CD4-positive, alpha-beta T cell (primary cell): ENCODE results near the gene AMPH. TPM values are rescaled to one million over a fixed set of nuclear protein-coding genes. Genes with fewer than 3 reads are reported as not detected.
A peak's percentile ranks its signal among the peaks of the same experiment; 100 is the strongest.

Experiments
- ATAC-seq: fragments of 200-7000 bp; cut with Tn5 transposase; one replicate; pipeline ENCODE4 v1.10.0; 2022; ENCODE audit warnings: mild to moderate bottlenecking; ENCODE audit not compliant: poor library complexity
- CTCF ChIA-PET: fragments of 350-600 bp; sonication (Branson Sonifier 250); formaldehyde crosslinking; loops from one replicate; lab custom pipeline; 2021; ENCODE audit warnings: antibody characterized with exemption, inconsistent platforms; lab: Charles Lee
- POLR2A ChIA-PET: fragments of 350-600 bp; sonication (Branson Sonifier 250); formaldehyde crosslinking; loops from one replicate; lab custom pipeline; 2021; ENCODE audit warnings: antibody characterized with exemption, inconsistent platforms; lab: Charles Lee
- DNase-seq, 14 experiments: peaks; one replicate each; pipeline ENCODE4 v3.0.0-alpha.2; 2013 to 2020; ENCODE audit warnings: mixed read lengths in 2 of 14
- H3K27ac ChIP-seq, 2 donors: one replicate each; pipeline versions ENCODE4 v1.5.1 to v1.7.0; 2013; ENCODE audit warnings: low read length in 2 of 2, low read depth in 1 of 2, mild to moderate bottlenecking in 1 of 2
- H3K27me3 ChIP-seq, 2 experiments: 1 replicate in 1 of 2; 2 replicates in 1 of 2; pipeline versions ENCODE4 v1.6.1 to v1.7.0; 2013; ENCODE audit warnings: low read length in 2 of 2, control low read depth in 1 of 2, mild to moderate bottlenecking in 1 of 2, moderate library complexity in 1 of 2; ENCODE audit not compliant: insufficient read depth in 2 of 2, control insufficient read depth in 1 of 2
- H3K36me3 ChIP-seq: one replicate; pipeline ENCODE4 v1.6.1; 2013; ENCODE audit warnings: low read length, control low read depth; ENCODE audit not compliant: insufficient read depth
- H3K4me1 ChIP-seq: one replicate; pipeline ENCODE4 v1.6.1; 2013; ENCODE audit warnings: low read length, control low read depth; ENCODE audit not compliant: insufficient read depth
- H3K4me3 ChIP-seq: one replicate; pipeline ENCODE4 v1.5.1; 2013; ENCODE audit warnings: mild to moderate bottlenecking, low read length, moderate library complexity
- H3K9me3 ChIP-seq, 2 experiments: 1 replicate in 1 of 2; 2 replicates in 1 of 2; pipeline versions ENCODE4 v1.6.1 to v1.7.0; 2013; ENCODE audit warnings: low read length in 2 of 2, mild to moderate bottlenecking in 2 of 2, control low read depth in 1 of 2, moderate library complexity in 1 of 2; ENCODE audit not compliant: control insufficient read depth in 1 of 2, insufficient read depth in 1 of 2
- H3K27ac Mint-ChIP-seq: one replicate; pipeline ENCODE4 v1.8.0; 2020; ENCODE audit warnings: mixed read lengths
- H3K27me3 Mint-ChIP-seq: one replicate; pipeline ENCODE4 v1.8.0; 2021; ENCODE audit warnings: mixed read lengths
- H3K36me3 Mint-ChIP-seq: one replicate; pipeline ENCODE4 v1.8.0; 2021; ENCODE audit warnings: low read depth, mixed read lengths
- H3K4me1 Mint-ChIP-seq: one replicate; pipeline ENCODE4 v1.8.0; 2021; ENCODE audit warnings: low read depth, mixed read lengths
- H3K4me3 Mint-ChIP-seq: one replicate; pipeline ENCODE4 v1.8.0; 2020; ENCODE audit warnings: mild to moderate bottlenecking, mixed read lengths
- H3K9me3 Mint-ChIP-seq: one replicate; pipeline ENCODE4 v1.8.0; 2020; ENCODE audit warnings: mixed read lengths
- intact Hi-C, 2 experiments: fragments of 100-400 bp; cut with DNase I in 1 of 2; cut with micrococcal nuclease in 1 of 2; formaldehyde crosslinking; loops; one replicate each; pipeline versions ENCODE4 v1.15.1 to v1.9.0; 2023 to 2025; cut with DNase I, micrococcal nuclease
- polyA plus RNA-seq, 2 donors: library from polyadenylated mRNA; unstranded; fragments of 120-200 nt; gene quantifications; one replicate each; pipeline ENCODE4 v1.2.1, GENCODE V29; 2013
- total RNA-seq, 174 experiments: library from RNA in 2 of 174; stranded (reverse) in 2 of 174; gene quantifications; one replicate each; pipeline ENCODE4 v1.2.3 and lab custom pipeline; 2021 to 2026
- TF ChIP-seq, protein P1 (sequence below): fragments of 200-600 bp; IDR thresholded peaks from one replicate; pipeline ENCODE4 v1.8.0; 2022; ENCODE audit warnings: antibody characterized with exemption, mild to moderate bottlenecking

The AMPH gene
- total RNA-seq, result not detected
- polyA plus RNA-seq (2013, experiment 1 of 2), result 0.86 TPM
- polyA plus RNA-seq (2013, experiment 2 of 2), result 0.46 TPM
- total RNA-seq (lab: John Stamatoyannopoulos, UW), result 0 to 0.37 (median 0) reads per million in 172 experiments

GRCh38 chr7:38630720-38631673 lies at the start of gene AMPH:
TSS of gene AMPH (minus strand) at chr7:38631373. CDS start at chr7:38631351, 22 bp downstream.
- CTCF ChIA-PET, result no interaction called here

DNA sequence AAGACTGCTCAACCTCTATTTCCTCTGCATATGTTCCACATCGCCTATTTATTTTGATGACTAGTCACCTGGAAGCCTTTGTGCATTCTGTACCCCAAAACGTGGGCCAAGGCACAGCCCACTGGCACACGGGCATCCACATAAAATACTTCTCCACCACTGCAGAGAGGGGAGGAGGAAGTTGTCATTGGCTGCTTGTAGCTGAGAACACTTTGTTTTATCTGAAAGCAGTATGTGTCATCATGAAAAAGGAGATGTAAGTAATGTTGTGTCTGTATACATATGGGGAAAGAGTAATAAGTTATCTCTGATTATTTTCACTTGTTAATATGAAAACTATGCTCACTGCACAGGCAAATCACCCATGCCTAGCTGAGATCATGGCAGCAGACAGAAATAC lies 48.2 kb upstream of the AMPH start:
- Histone ChIP-seq H3K4me1 (no peaks in the 10 kb centered on the region), H3K36me3 (no peaks in the 10 kb centered on the region), H3K4me3 (no peak overlapping the region), H3K27me3 (no peaks in the 10 kb centered on the region), H3K9me3 (no peaks in the 10 kb centered on the region), H3K27ac (no peak overlapping the region)
- ATAC-seq, result no peak
- Mint-ChIP-seq H3K9me3 (no peaks in the 10 kb centered on the region), H3K4me3 (no peak overlapping the region), H3K27ac (no peak overlapping the region), H3K36me3 (no peaks in the 10 kb centered on the region), H3K4me1 (no peaks in the 10 kb centered on the region), H3K27me3 (no peaks in the 10 kb centered on the region)
- DNase-seq, result no peak
- ChIA-PET POLR2A (no interaction called here), CTCF (no interaction called here)
- intact Hi-C loops, result no loop called here
- TF ChIP-seq, protein P1, sequence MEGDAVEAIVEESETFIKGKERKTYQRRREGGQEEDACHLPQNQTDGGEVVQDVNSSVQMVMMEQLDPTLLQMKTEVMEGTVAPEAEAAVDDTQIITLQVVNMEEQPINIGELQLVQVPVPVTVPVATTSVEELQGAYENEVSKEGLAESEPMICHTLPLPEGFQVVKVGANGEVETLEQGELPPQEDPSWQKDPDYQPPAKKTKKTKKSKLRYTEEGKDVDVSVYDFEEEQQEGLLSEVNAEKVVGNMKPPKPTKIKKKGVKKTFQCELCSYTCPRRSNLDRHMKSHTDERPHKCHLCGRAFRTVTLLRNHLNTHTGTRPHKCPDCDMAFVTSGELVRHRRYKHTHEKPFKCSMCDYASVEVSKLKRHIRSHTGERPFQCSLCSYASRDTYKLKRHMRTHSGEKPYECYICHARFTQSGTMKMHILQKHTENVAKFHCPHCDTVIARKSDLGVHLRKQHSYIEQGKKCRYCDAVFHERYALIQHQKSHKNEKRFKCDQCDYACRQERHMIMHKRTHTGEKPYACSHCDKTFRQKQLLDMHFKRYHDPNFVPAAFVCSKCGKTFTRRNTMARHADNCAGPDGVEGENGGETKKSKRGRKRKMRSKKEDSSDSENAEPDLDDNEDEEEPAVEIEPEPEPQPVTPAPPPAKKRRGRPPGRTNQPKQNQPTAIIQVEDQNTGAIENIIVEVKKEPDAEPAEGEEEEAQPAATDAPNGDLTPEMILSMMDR, result no peak

More at GRCh38 chr7:38630720-38631673, at the start of gene AMPH:
- H3K9me3 Mint-ChIP-seq, result no peaks in the 10 kb centered on the region
- Histone ChIP-seq H3K27ac (no peak within 1 kb of the TSS), H3K36me3 (no peaks in the 10 kb centered on the region), H3K4me1 (peaks cover 6% of the 10 kb centered on the region), H3K27me3 (peaks cover 17 to 35% of the 10 kb centered on the region in 2 experiments), H3K9me3 (peaks cover 0 to 5% of the 10 kb centered on the region in 2 experiments), H3K4me3 (no peak within 1 kb of the TSS)
- no peak within 1 kb of the TSS for H3K27ac Mint-ChIP-seq
- ATAC-seq (no peak), DNase-seq (no peak)
- intact Hi-C loops, result no loop called here
- peaks cover 71% of the 10 kb centered on the region for H3K27me3 Mint-ChIP-seq
- H3K36me3 Mint-ChIP-seq, result no peaks in the 10 kb centered on the region
- POLR2A ChIA-PET, result no interaction called here
- TF ChIP-seq, protein P1, result no peak
- H3K4me3 Mint-ChIP-seq, result peak within 1 kb of the TSS; percentile 56
- H3K4me1 Mint-ChIP-seq, result peaks cover 15% of the 10 kb centered on the region

GRCh38 chr7:38678698-38679054 lies 47.5 kb upstream of the AMPH start:
- TF ChIP-seq, protein P1, result no peak
- Histone ChIP-seq H3K36me3 (no peaks in the 10 kb centered on the region), H3K27me3 (no peaks in the 10 kb centered on the region), H3K4me3 (no peak overlapping the region), H3K27ac (no peak overlapping the region), H3K4me1 (no peaks in the 10 kb centered on the region), H3K9me3 (no peaks in the 10 kb centered on the region)
- ATAC-seq (no peak), DNase-seq (no peak)
- Mint-ChIP-seq H3K4me1 (no peaks in the 10 kb centered on the region), H3K27ac (no peak overlapping the region), H3K9me3 (no peaks in the 10 kb centered on the region), H3K36me3 (no peaks in the 10 kb centered on the region), H3K27me3 (no peaks in the 10 kb centered on the region), H3K4me3 (no peak overlapping the region)
- CTCF ChIA-PET, result no interaction called here
- intact Hi-C loops, result no loop called here
- POLR2A ChIA-PET, result no interaction called here
